BLaER1 treated with 17β-estradiol and CSF1 and Interleukin-3, amounts not matched to agents 10 nM and 100 nM (cell line): Measurements from ENCODE around the gene ARHGAP33.
"Not testable (repeated sequence)": the region's sequence is repeated elsewhere in the genome, so short reads cannot be mapped to it uniquely, and the experiment has no call there.

Experiments
- H3K27ac ChIP-seq, 11 experiments: shearing (Covaris generic); formaldehyde crosslinking; 2 replicates each; pipeline ENCODE4 v1.8.1; 2022
- H3K27me3 ChIP-seq, 11 experiments: shearing (Covaris generic); formaldehyde crosslinking; 2 replicates each; pipeline ENCODE4 v1.8.1; 2022
- H3K36me3 ChIP-seq, 11 experiments: shearing (Covaris generic); formaldehyde crosslinking; 2 replicates each; pipeline ENCODE4 v1.8.1; 2022
- H3K4me1 ChIP-seq, 10 experiments: shearing (Covaris generic); formaldehyde crosslinking; 2 replicates each; pipeline ENCODE4 v1.8.1; 2022
- H3K4me2 ChIP-seq, 11 experiments: shearing (Covaris generic); formaldehyde crosslinking; 2 replicates each; pipeline ENCODE4 v1.8.1; 2022
- H3K4me3 ChIP-seq, 10 experiments: shearing (Covaris generic); formaldehyde crosslinking; 2 replicates each; pipeline ENCODE4 v1.8.1; 2022
- H3K9ac ChIP-seq, 11 experiments: shearing (Covaris generic); formaldehyde crosslinking; 2 replicates each; pipeline ENCODE4 v1.8.1; 2022
- H3K9me3 ChIP-seq, 11 experiments: shearing (Covaris generic); formaldehyde crosslinking; replicated peaks in 1 of 11; 2 replicates each; pipeline ENCODE4 v1.8.1; 2022
- H4K20me1 ChIP-seq, 11 experiments: shearing (Covaris generic); formaldehyde crosslinking; 2 replicates each; pipeline ENCODE4 v1.8.1; 2022
- Cebpa-rat ChIP-seq, 11 experiments: shearing (Covaris generic); IDR thresholded peaks; 2 replicates each; pipeline ENCODE4 v1.8.1; 2022

The ARHGAP33 gene

GRCh38 chr19:35766571-35767104, 8.7 kb upstream of the ARHGAP33 start:
- Histone ChIP-seq H3K4me2 (peak overlapping the region; percentile 70 to 98 (median 94); a peak in 20 of 22 replicates), H3K27me3 (no peaks in the 10 kb centered on the region), H3K4me3 (0 out of 20 replicates have a peak overlapping the region, but pooled peaks of 1 of the 10 experiments have one; percentile 35), H3K4me1 (peaks cover 26 to 46% (median 36%) of the 10 kb centered on the region in 10 experiments), H3K9ac (peak overlapping the region in 8 of 11 experiments; percentile 58 to 79 (median 72); a peak in 12 of 22 replicates), H4K20me1 (peaks cover 0 to 18% (median 0%) of the 10 kb centered on the region in 11 experiments; a peak in 4 of 22 replicates), H3K27ac (peak overlapping the region in 7 of 11 experiments; percentile 69 to 82 (median 79); a peak in 12 of 22 replicates), H3K36me3 (peaks cover 24 to 60% (median 42%) of the 10 kb centered on the region in 11 experiments), H3K9me3 (no peaks in the 10 kb centered on the region)
- no peak for TF ChIP-seq Cebpa-rat (IDR thresholded peaks at IDR 0.05)

GRCh38 chr19:35767288-35768081, 7.9 kb upstream of the ARHGAP33 start:
- H4K20me1 ChIP-seq, result peaks cover 0 to 18% (median 0%) of the 10 kb centered on the region in 11 experiments; a peak in 4 of 22 replicates
- H3K27me3 ChIP-seq, result no peaks in the 10 kb centered on the region
- no peak for TF ChIP-seq Cebpa-rat (IDR thresholded peaks at IDR 0.05)
- peaks cover 17 to 51% (median 34%) of the 10 kb centered on the region in 11 experiments for H3K36me3 ChIP-seq
- peaks cover 26 to 46% (median 36%) of the 10 kb centered on the region in 10 experiments for H3K4me1 ChIP-seq
- peak overlapping the region; percentile 70 to 98 (median 94) for H3K4me2 ChIP-seq
- peak overlapping the region in 10 of 11 experiments; percentile 34 to 79 (median 72); a peak in 18 of 22 replicates for H3K9ac ChIP-seq
- peak overlapping the region in 7 of 10 experiments; percentile 18 to 41 (median 36); a peak in 9 of 20 replicates for H3K4me3 ChIP-seq
- peak overlapping the region in 8 of 11 experiments; percentile 50 to 82 (median 77); a peak in 17 of 22 replicates for H3K27ac ChIP-seq
- no peaks in the 10 kb centered on the region for H3K9me3 ChIP-seq

GRCh38 chr19:35768082-35768421, 7.3 kb upstream of the ARHGAP33 start:
- Histone ChIP-seq H3K9me3 (no peaks in the 10 kb centered on the region), H3K27ac (peak overlapping the region in 6 of 11 experiments; percentile 49 to 82 (median 67); a peak in 12 of 22 replicates), H4K20me1 (peaks cover 0 to 18% (median 0%) of the 10 kb centered on the region in 11 experiments; a peak in 4 of 22 replicates), H3K4me1 (peaks cover 26 to 46% (median 36%) of the 10 kb centered on the region in 10 experiments), H3K4me2 (peak overlapping the region; percentile 70 to 98 (median 94)), H3K27me3 (no peaks in the 10 kb centered on the region), H3K36me3 (peaks cover 17 to 46% (median 28%) of the 10 kb centered on the region in 11 experiments; a peak in 21 of 22 replicates), H3K4me3 (peak overlapping the region in 6 of 10 experiments; percentile 18 to 38 (median 31); a peak in 8 of 20 replicates), H3K9ac (peak overlapping the region in 10 of 11 experiments; percentile 25 to 79 (median 68); a peak in 16 of 22 replicates)
- TF ChIP-seq Cebpa-rat (IDR thresholded peaks at IDR 0.05), result no peak

GRCh38 chr19:35772362-35772761, 3.0 kb upstream of the ARHGAP33 start:
- not testable (repeated sequence) for H3K27ac ChIP-seq, H3K9ac ChIP-seq, H3K27me3 ChIP-seq, H3K9me3 ChIP-seq, H3K4me3 ChIP-seq, H3K4me2 ChIP-seq
- H3K4me1 ChIP-seq, result peaks cover 35 to 52% (median 47%) of the 10 kb centered on the region in 10 experiments
- H4K20me1 ChIP-seq, result peaks cover 0 to 10% (median 0%) of the 10 kb centered on the region in 11 experiments; a peak in 7 of 22 replicates
- peaks cover 0 to 17% (median 2%) of the 10 kb centered on the region in 11 experiments; a peak in 11 of 22 replicates for H3K36me3 ChIP-seq

GRCh38 chr19:35773020-35773806, 2.2 kb upstream of the ARHGAP33 start:
- Histone ChIP-seq H3K4me1 (peaks cover 26 to 49% (median 44%) of the 10 kb centered on the region in 10 experiments), H3K4me2 (no peak overlapping the region), H3K27ac (no peak overlapping the region), H3K36me3 (peaks cover 0 to 25% (median 11%) of the 10 kb centered on the region in 11 experiments; a peak in 19 of 22 replicates), H4K20me1 (peaks cover 0 to 10% (median 0%) of the 10 kb centered on the region in 11 experiments; a peak in 7 of 22 replicates), H3K9me3 (no peaks in the 10 kb centered on the region), H3K9ac (no peak overlapping the region), H3K4me3 (no peak overlapping the region), H3K27me3 (no peaks in the 10 kb centered on the region)
- TF ChIP-seq Cebpa-rat (IDR thresholded peaks at IDR 0.05), result no peak

GRCh38 chr19:35774274-35775045, 904 bp upstream of the ARHGAP33 start:
- H3K9ac ChIP-seq, result peak overlapping the region in 4 of 11 experiments; percentile 5 to 36 (median 28); a peak in 2 of 22 replicates
- H3K4me3 ChIP-seq, result peak overlapping the region; percentile 61 to 80 (median 70)

GRCh38 chr19:35775046-35775297, 392 bp upstream of the ARHGAP33 start:
- Histone ChIP-seq H3K4me3 (peak overlapping the region; percentile 61 to 80 (median 70)), H3K9ac (peak overlapping the region in 5 of 11 experiments; percentile 5 to 86 (median 35); a peak in 3 of 22 replicates), H3K27me3 (no peaks in the 10 kb centered on the region), H3K27ac (no peak overlapping the region), H3K4me2 (peak overlapping the region; percentile 69 to 96 (median 84)), H3K9me3 (no peaks in the 10 kb centered on the region), H4K20me1 (peaks cover 0 to 14% (median 0%) of the 10 kb centered on the region in 11 experiments; a peak in 4 of 22 replicates), H3K4me1 (peaks cover 14 to 38% (median 28%) of the 10 kb centered on the region in 10 experiments), H3K36me3 (peaks cover 0 to 30% (median 28%) of the 10 kb centered on the region in 11 experiments; a peak in 19 of 22 replicates)
- no peak for TF ChIP-seq Cebpa-rat (IDR thresholded peaks at IDR 0.05)

More at GRCh38 chr19:35774274-35775045, 904 bp upstream of the ARHGAP33 start:
- no peak for TF ChIP-seq Cebpa-rat (IDR thresholded peaks at IDR 0.05)
- Histone ChIP-seq H3K9me3 (no peaks in the 10 kb centered on the region), H3K36me3 (peaks cover 0 to 30% (median 23%) of the 10 kb centered on the region in 11 experiments; a peak in 19 of 22 replicates), H3K27ac (no peak overlapping the region), H3K4me2 (peak overlapping the region; percentile 69 to 96 (median 84)), H3K27me3 (no peaks in the 10 kb centered on the region), H3K4me1 (peaks cover 14 to 43% (median 32%) of the 10 kb centered on the region in 10 experiments), H4K20me1 (peaks cover 0 to 14% (median 0%) of the 10 kb centered on the region in 11 experiments; a peak in 4 of 22 replicates)
